Urinary bladder (tissue), 4 donors: ENCODE results near the gene BORCS5. TPM values are rescaled to one million over a fixed set of nuclear protein-coding genes. Genes with fewer than 3 reads are reported as not detected.
"Not testable (repeated sequence)": the region's sequence is repeated elsewhere in the genome, so short reads cannot be mapped to it uniquely, and the experiment has no call there.

Experiments
- DNase-seq: peaks from one replicate; pipeline ENCODE4 v3.0.0-alpha.2; 2015; ENCODE audit errors: extremely low spot score
- H3K27ac ChIP-seq: one replicate; pipeline ENCODE4 v1.5.1; 2013; ENCODE audit warnings: low read depth, mild to moderate bottlenecking, moderate library complexity
- H3K36me3 ChIP-seq: one replicate; pipeline ENCODE4 v1.6.1; 2013; ENCODE audit warnings: mild to moderate bottlenecking, moderate library complexity; ENCODE audit not compliant: insufficient read depth
- H3K4me1 ChIP-seq: one replicate; pipeline ENCODE4 v1.6.1; 2013; ENCODE audit warnings: mild to moderate bottlenecking, moderate library complexity; ENCODE audit not compliant: insufficient read depth
- H3K4me3 ChIP-seq: one replicate; pipeline ENCODE4 v1.5.1; 2013; ENCODE audit warnings: low read depth, low read length
- WGBS: extraction: QIAGEN DNeasy Blood & Tissue Kit; methylation state at CpG from one replicate; pipeline ENCODE4 v1.1.7; 2013; 5-methylcytosine and 5-hydroxymethylcytosine counted together
- polyA plus RNA-seq: library from polyadenylated mRNA; stranded (reverse); fragments of 200-250 nt; gene quantifications from one replicate; pipeline ENCODE4 v1.2.3, GENCODE V29; 2013
- total RNA-seq: library from RNA; depleted of rRNA; stranded (reverse); fragments of >200 nt; gene quantifications from one replicate; pipeline ENCODE4 v1.2.3, GENCODE V29; 2014
- donor health status: healthy with polysubstance abuse.
- donor health status: healthy.

BORCS5 gene
- total and polyA plus RNA-seq, 2 donors: 10.8 to 19.9 TPM

DNA sequence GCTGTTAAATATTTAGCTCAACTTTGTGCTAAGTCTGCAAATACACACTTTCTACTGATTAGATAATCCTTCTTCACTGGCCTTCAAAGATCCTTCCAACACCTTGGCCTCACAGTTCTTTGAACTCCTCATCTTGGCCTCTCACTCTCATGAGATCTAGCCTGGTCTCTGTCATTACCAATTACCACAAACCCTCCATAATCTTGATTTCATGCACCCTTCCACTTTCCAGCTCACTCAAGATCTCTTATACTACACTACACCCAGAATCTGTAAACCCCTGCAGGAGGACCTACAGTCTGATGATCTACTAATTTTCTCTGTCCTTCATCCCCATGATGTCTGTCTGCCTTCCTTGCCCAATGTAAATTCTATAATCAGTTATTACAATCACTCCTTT is 134.7 kb downstream of the BORCS5 start:
- DNase-seq: no peak
- Histone ChIP-seq H3K4me1 (no peaks in the 10 kb centered on the region), H3K36me3 (no peaks in the 10 kb centered on the region), H3K27ac (no peak overlapping the region), H3K4me3 (no peak overlapping the region)

DNA sequence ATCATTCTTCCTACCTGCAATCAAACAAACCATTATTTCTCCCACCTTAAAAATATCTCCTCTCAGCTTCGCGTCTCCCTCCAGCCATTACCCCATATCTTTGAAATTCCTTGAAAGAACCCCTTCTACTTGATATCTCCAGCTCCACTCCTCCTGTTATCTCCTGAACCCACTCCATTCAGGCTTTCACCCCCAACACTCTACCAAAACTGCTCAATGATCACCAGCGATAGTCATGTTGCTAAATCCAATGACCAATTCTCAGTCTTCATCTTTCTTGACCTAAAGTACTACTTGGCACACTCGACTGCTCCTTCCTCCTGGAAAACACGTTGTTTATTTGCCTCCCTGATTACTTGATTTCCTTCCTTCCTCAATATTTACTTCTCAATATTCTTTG is 135.7 kb downstream of the BORCS5 start:
- WGBS: 91% methylated on average over 5 of the region's 5 CpGs
- H3K27ac ChIP-seq: no peak overlapping the region
- H3K4me3 ChIP-seq: no peak overlapping the region
- H3K4me1 ChIP-seq: no peaks in the 10 kb centered on the region
- no peak for DNase-seq
- no peaks in the 10 kb centered on the region for H3K36me3 ChIP-seq

DNA sequence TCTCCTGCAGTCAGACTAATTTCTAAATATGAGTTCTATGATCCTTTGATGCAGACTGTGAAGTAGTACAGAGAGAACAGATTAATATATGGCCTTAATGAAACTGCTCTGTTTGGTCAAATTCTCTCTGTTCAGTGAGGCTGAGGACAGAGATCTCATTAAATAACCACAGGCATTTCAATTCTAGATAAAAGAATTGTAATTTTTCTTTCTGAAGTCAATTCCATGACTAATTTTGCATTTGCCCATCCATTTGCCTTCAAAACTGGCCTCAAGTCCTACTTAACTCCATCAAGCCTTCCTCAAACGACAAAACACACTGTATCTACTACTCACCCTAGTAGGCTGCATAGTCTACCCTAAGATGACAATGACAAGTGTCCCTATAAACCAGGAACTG is 138.7 kb downstream of the BORCS5 start:
- Histone ChIP-seq H3K27ac (no peak overlapping the region), H3K4me1 (no peaks in the 10 kb centered on the region), H3K36me3 (no peaks in the 10 kb centered on the region), H3K4me3 (no peak overlapping the region)
- 94% methylated on average over 1 of the region's 1 CpG for WGBS
- no peak for DNase-seq

DNA sequence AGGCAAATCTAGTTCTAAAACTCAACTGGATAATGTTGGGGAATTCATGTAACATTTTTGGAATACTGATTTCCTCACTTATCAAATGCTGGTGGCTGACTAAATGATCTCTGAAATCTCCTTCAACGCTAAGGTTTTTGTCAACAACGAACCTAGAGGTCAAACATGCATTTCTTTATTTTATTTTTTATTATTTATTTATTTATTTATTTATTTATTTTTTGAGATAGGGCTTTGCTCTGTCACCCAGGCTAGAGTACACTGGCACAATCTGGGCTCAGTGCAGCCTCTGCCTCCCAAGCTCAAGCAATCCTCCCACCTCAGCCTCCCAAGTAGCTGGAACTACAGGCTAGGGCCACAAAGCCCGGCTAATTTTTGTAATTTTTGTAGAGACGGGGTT is 141.3 kb downstream of the BORCS5 start:
- no peaks in the 10 kb centered on the region for H3K36me3 ChIP-seq
- H3K27ac ChIP-seq: no peak overlapping the region
- 93% methylated on average over 4 of the region's 4 CpGs for WGBS
- no peaks in the 10 kb centered on the region for H3K4me1 ChIP-seq
- DNase-seq: no peak
- no peak overlapping the region for H3K4me3 ChIP-seq

DNA sequence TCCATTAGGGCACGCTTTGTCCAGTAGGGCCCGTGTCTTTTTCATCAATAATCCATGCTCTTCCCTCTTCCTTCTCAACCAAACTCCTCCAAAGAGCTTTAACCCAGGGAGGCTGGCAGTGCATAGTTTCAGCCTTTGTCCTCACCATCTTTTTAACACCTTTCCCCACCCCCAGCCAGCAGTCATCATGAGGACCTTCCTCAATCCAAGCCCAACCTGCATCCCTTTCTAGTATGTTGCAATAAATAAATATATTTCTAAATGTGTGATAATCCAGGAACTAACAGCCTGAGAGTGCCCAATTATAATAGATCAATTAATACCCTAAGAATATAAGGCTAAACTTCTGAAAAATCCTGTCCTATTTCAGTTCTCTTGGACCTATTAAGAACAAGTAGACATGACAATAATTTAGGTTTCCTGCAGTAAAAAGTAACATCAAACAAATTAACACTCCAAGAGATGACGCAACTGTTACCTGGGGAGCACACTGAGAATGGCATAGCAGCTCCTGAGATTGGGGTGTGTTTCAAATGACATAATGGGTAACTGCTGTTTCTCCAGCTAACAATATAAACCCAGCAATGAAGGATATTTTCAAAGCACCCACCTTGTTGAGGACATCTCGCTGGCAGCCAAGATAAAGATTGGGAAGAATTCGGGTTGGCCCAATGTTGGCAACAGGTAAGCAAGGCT is 143.2 kb downstream of the BORCS5 start:
- H3K36me3 ChIP-seq: no peaks in the 10 kb centered on the region
- DNase-seq: no peak
- H3K4me3 ChIP-seq: no peak overlapping the region
- H3K27ac ChIP-seq: no peak overlapping the region
- WGBS: 93% methylated on average over 5 of the region's 5 CpGs
- no peaks in the 10 kb centered on the region for H3K4me1 ChIP-seq

DNA sequence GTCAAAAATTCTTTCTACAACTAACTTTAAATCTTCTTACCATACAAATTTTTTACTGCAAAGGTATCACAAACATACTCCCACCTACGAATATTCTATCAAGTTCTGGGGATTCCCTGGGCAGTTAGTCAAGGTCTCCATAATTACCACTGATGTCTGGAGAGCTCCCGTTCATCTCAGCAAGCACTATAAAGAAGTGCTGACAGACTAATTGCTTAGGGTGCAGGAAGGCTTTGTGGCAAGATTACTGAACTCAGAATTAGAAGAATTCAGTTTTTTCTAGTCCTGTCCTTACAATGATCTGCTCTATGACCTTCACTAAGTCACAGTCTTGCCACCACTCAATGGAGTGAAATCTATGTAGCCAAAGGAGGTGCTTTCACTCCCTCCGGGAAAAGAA is 144.2 kb downstream of the BORCS5 start:
- WGBS: 78% methylated on average over 3 of the region's 3 CpGs
- H3K27ac ChIP-seq: no peak overlapping the region
- H3K4me3 ChIP-seq: no peak overlapping the region
- no peaks in the 10 kb centered on the region for H3K36me3 ChIP-seq
- DNase-seq: no peak
- peaks cover 2% of the 10 kb centered on the region for H3K4me1 ChIP-seq

DNA sequence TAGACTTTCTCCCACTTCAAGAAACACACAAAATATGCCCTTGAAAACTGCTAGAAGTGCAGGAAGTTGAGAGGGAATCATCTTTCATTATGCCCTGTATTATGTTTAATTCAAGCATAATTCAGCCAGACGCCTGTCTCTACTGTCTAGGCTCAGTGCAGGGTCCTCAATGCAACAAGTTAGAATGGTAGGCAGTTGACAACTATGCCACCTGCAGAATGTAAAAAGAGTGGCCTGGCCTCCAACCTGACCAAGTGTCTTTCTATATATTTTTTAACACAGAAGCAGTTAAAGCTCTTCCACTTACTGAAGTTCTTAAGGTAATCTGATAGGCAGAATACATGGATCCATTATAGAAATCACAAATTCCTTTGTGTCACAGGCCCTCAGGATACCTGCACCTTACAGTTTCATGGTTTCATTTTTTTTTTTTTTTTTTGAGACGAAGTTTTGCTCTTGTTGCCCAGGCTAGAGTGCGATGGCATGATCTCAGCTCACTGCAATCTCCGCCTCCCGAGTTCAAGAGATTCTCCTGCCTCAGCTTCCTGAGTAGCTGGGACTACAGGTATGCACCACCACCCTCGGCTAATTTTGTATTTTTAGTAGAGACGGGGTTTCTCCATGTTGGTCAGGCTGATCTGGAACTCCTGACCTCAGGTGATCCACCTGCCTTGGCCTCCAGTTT is 145.4 kb downstream of the BORCS5 start:
- WGBS: 95% methylated on average over 7 of the region's 7 CpGs
- not testable (repeated sequence) for H3K4me3 ChIP-seq, H3K36me3 ChIP-seq, H3K27ac ChIP-seq, H3K4me1 ChIP-seq, DNase-seq

DNA sequence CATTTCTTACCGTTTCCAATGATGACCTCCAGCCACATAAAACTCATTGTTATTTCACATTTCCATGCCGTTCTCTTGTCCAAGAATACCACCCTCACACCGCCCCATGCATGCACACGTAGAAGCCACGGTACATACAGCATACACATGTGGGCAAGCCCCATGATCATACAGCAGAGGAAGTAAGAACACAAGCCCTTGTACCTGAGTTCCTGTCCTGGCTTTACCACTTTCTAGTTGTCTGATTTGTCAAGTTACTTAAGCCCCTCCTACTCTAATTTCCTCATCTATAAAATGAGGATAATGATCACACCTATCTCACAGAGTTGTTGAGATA is 145.9 kb downstream of the BORCS5 start:
- no peak overlapping the region for H3K4me3 ChIP-seq
- H3K4me1 ChIP-seq: peaks cover 2% of the 10 kb centered on the region
- H3K36me3 ChIP-seq: no peaks in the 10 kb centered on the region
- 94% methylated on average over 5 of the region's 5 CpGs for WGBS
- H3K27ac ChIP-seq: no peak overlapping the region
- DNase-seq: no peak

DNA sequence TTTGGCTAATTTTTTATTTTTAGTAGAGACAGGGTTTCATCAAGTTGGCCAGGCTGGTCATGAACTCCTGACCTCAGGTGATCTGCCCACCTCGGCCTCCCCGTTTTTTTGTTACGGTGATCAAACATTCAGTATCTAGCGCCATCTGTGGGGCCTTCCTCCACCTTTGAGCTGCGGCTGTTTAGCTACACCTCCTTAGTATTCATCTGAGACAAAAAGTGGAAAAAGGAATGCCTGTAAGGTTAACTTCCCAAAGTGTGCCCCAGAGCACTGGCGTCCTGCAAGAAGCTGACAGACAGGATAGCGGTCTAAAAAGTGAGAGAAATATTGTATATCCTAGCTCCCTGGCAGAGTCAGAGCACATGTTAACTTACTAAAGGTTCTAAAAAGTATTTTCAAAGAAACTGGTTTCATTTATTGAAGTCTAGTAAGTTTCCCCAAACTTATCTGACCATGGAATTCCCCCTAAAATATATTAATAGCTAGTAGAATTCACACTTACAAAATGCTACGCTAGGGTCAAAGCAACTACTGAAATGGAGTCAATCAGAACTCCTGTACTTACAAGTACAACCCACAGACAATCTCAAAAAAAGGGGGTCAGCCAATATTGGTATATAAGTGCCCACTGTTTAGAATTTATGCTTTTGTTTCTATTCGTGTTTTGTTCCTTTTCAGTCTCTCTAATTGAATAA is 146.7 kb downstream of the BORCS5 start:
- no peak for DNase-seq
- no peak overlapping the region for H3K27ac ChIP-seq
- WGBS: 89% methylated on average over 9 of the region's 9 CpGs

DNA sequence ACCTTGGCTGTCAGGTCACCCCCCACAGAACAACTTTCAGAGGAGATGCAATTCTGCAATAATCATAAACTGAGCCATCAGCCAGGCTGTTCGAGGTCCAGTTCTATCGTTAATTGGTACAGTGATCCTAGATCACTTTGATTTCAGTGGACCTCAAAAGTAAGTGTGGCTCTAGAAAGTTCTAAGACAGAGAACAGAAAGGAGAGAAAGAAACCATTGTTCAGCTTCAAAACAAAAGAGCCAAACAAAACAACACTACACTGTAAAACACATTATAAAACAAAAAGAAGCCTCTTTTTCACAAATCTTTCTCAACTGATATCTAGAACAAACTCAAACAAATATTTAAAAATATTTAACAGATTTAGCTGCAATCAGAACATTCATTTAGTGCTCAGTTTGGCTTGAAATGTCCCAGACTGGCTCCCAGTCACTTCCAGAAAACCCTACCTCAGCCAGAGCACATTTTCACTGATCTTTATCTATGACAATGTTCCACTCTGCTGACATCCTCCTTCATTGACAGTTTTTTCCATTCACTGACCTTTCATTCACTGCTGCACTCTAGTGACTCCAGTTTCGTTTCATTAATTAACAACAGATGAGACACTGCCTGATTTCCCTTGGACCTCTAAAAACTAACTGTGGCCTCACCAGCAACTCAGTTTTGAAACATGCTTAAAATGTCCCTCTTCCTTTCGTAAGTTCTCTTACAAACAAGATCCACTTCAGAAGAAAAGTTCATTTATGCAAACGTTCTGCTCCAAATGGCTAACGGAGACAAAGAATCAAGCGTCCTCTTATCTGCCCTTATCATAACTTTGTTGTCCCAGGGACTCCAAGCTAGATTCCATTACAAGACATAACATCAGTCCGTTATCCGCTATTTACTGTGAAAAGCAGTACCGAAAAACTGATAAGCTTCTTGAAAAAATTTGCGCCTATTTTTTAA is 148.9 kb downstream of the BORCS5 start:
- 22% methylated on average over 11 of the region's 11 CpGs for WGBS
- Histone ChIP-seq H3K27ac (no peak overlapping the region), H3K36me3 (no peaks in the 10 kb centered on the region), H3K4me3 (no peak overlapping the region), H3K4me1 (peaks cover 2% of the 10 kb centered on the region)
- DNase-seq: peak; percentile 46

More for the DNA sequence above, 146.7 kb downstream of the BORCS5 start:
- Histone ChIP-seq H3K4me3 (no peak overlapping the region), H3K4me1 (peaks cover 2% of the 10 kb centered on the region), H3K36me3 (no peaks in the 10 kb centered on the region)

DNA sequence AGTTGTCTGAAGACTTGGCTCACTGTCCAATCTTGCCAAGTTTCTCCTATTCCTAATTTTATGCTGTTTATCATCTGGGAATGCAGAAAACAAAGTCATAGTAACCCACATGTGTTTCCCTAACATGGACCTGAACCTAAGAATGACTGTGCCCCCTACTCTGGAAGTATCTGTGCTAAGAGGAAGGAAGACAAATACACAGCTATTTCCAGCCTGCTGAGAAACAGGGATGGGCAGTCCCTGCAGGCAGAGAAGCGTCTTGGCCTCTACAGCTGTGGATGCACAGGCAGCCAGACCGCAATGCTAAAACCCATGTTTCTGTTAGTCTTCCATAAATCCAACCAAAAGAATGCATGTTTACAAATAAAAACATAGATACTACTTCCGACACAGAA is 149.6 kb downstream of the BORCS5 start:
- no peak for DNase-seq
- Histone ChIP-seq H3K27ac (no peak overlapping the region), H3K36me3 (no peaks in the 10 kb centered on the region), H3K4me3 (no peak overlapping the region), H3K4me1 (peaks cover 2% of the 10 kb centered on the region)
- WGBS: 29% methylated on average over 3 of the region's 3 CpGs

DNA sequence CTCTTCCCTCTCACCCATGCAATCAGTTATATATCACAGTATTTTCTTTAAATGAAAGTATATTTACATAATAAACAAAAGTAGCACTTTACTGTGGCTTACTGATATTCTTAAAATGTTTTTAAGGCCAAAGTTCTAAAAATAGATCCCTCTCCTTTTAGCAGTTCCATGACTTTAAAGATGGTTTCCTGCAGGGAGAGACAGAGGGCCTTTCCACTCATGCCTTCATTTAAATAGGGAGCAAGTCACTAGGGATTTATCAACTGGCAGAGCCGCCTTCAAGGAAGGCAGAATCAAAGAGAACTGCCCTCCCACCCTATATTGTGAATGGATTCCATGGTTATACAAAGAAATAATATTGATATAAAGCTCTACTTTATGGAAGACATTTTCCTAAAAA is 150.2 kb downstream of the BORCS5 start:
- DNase-seq: no peak
- Histone ChIP-seq H3K4me3 (no peak overlapping the region), H3K27ac (no peak overlapping the region), H3K4me1 (peaks cover 4% of the 10 kb centered on the region), H3K36me3 (no peaks in the 10 kb centered on the region)
- 63% methylated on average over 1 of the region's 1 CpG for WGBS

DNA sequence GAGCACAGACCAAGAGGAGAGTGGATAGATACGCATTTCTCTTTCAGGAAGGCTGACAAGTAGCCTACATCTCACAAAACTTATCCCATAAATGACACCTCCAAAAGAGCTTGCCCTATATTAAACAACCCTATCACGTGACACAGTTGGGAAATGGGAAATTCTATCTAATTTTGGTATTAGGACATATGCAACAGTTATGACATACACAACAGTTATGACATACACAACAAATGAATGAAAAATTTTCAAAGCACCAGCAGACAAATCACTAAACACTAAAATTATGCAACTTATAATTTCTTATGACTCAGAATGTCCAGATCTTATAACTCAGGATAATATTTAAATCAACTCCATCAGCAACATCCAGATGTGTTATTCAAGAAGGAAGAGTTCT is 151.7 kb downstream of the BORCS5 start:
- Histone ChIP-seq H3K27ac (no peak overlapping the region), H3K36me3 (no peaks in the 10 kb centered on the region), H3K4me3 (no peak overlapping the region), H3K4me1 (peaks cover 4% of the 10 kb centered on the region)
- DNase-seq: no peak
- 98% methylated on average over 2 of the region's 2 CpGs for WGBS
